ENCODE data around the gene AVEN.

DNA sequence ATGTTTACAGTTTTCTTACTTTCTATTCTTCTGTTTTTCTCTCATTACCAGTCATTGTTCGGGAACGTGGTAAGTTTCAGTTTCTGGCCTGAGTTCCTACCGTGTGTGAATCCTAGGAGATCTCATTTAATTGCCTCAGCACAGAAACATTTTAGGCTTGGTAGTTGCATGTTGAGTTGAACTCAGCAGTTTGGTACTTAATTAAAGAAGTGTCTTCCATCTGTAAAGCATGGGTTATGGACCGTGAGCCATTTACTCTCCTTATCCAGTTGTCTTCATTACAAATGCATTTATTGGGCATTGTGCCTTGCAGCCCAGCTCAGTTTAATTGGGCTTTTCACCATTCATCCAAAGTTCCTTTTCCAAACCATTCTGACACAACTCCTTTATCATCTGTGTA lies 212.8 kb downstream of the AVEN start:
- no peak for TF ChIP-seq CTCF (IDR thresholded peaks at IDR 0.05)
- no peak for TF ChIP-seq POLR2A (IDR thresholded peaks at IDR 0.05)
